Endothelial cell of umbilical vein (primary cell): Measurements from ENCODE around the gene KCNMA1. TPM values are rescaled to one million over a fixed set of nuclear protein-coding genes. Genes with fewer than 3 reads are reported as not detected.

ENCODE experiments used
- BruUV-seq: library from RNA; stranded (reverse); fragments of 400-500 nt; replicated peaks from 2 replicates; lab custom pipeline; 2021; lab: Mats Ljungman, UMichigan
- CTCF ChIA-PET: fragments of 300-600, 350-600 bp; sonication (Branson Sonifier 250); formaldehyde crosslinking; loops from one replicate; lab custom pipeline; 2021; ENCODE audit warnings: antibody characterized with exemption, inconsistent platforms; lab: Charles Lee
- POLR2A ChIA-PET: fragments of 300-600, 350-600 bp; sonication (Branson Sonifier 250); formaldehyde crosslinking; loops from one replicate; lab custom pipeline; 2021; ENCODE audit warnings: antibody characterized with exemption, inconsistent platforms; lab: Charles Lee
- DNase-seq: peaks from one replicate; pipeline ENCODE4 v3.0.0-alpha.2; 2011; ENCODE audit warnings: low read depth, low spot score
- FAIRE-seq: peaks from 2 replicates; lab custom pipeline; 2011; peaks lifted over from hg19 to GRCh38; lab: Jason Lieb, UNC
- H2AFZ ChIP-seq: 2 replicates; pipeline ENCODE4 v1.6.0; 2012; ENCODE audit warnings: low read depth, low read length, control low read depth, inconsistent platforms
- H3K27ac ChIP-seq: 2 replicates; pipeline ENCODE4 v1.5.1; 2011; ENCODE audit warnings: low read depth, mild to moderate bottlenecking, control low read depth, low read length, moderate library complexity; ENCODE audit not compliant: insufficient read depth
- H3K27me3 ChIP-seq, 2 experiments: 2 replicates each; pipeline versions ENCODE4 v1.6.0 to v1.6.1; 2011; ENCODE audit warnings: low read length in 2 of 2, mixed read lengths in 1 of 2; ENCODE audit not compliant: control insufficient read depth in 2 of 2, insufficient read depth in 2 of 2
- H3K36me3 ChIP-seq, 2 experiments: 2 replicates in 1 of 2; 3 replicates in 1 of 2; pipeline ENCODE4 v1.5.1; 2011; ENCODE audit warnings: low read length in 2 of 2, mild to moderate bottlenecking in 1 of 2, moderate library complexity in 1 of 2; ENCODE audit not compliant: control insufficient read depth in 2 of 2, insufficient read depth in 2 of 2; ENCODE audit errors: extremely low read depth in 1 of 2
- H3K4me1 ChIP-seq: 3 replicates; pipeline ENCODE4 v1.5.1; 2011; ENCODE audit warnings: mild to moderate bottlenecking, low read length; ENCODE audit not compliant: control insufficient read depth, insufficient read depth; ENCODE audit errors: extremely low read depth
- H3K4me2 ChIP-seq: 2 replicates; pipeline ENCODE4 v1.6.1; 2011; ENCODE audit warnings: low read length, control low read depth, mixed read lengths; ENCODE audit not compliant: insufficient read depth
- H3K4me3 ChIP-seq, 3 experiments: fragments of 200-600 bp in 1 of 3; sonication (generic), shearing (Covaris generic) in 1 of 3; replicated peaks in 1 of 3; 2 replicates each; pipeline ENCODE4 v1.5.1; 2011 to 2016; ENCODE audit warnings: control low read depth in 3 of 3, low read length in 3 of 3, mild to moderate bottlenecking in 2 of 3, inconsistent platforms in 1 of 3, low read depth in 1 of 3, moderate library complexity in 1 of 3; ENCODE audit not compliant: insufficient read depth in 1 of 3
- H3K79me2 ChIP-seq: 2 replicates; pipeline ENCODE4 v1.6.0; 2012; ENCODE audit warnings: low read length, inconsistent platforms; ENCODE audit not compliant: control insufficient read depth, insufficient read depth
- H3K9ac ChIP-seq: replicated peaks from 2 replicates; pipeline ENCODE3; 2011; ENCODE audit warnings: low read length, control low read depth; ENCODE audit not compliant: insufficient read depth; ENCODE audit errors: extremely low read depth
- H3K9me1 ChIP-seq: replicated peaks from 3 replicates; pipeline ENCODE4 v1.6.0; 2011; ENCODE audit warnings: mild to moderate bottlenecking, low read length; ENCODE audit not compliant: control insufficient read depth, insufficient read depth; ENCODE audit errors: extremely low read depth
- H3K9me3 ChIP-seq: replicated peaks from 2 replicates; pipeline ENCODE4 v1.5.1; 2012; ENCODE audit warnings: low read length, inconsistent platforms; ENCODE audit not compliant: control insufficient read depth, insufficient read depth
- H4K20me1 ChIP-seq: replicated peaks from 2 replicates; pipeline ENCODE3; 2011; ENCODE audit warnings: mild to moderate bottlenecking, low read length; ENCODE audit not compliant: control insufficient read depth, insufficient read depth; ENCODE audit errors: extremely low read depth
- EZH2 ChIP-seq: IDR thresholded peaks from 2 replicates; pipeline ENCODE4 v1.6.1; 2012; ENCODE audit warnings: borderline replicate concordance, low read depth, mild to moderate bottlenecking, moderate library complexity, low read length, inconsistent platforms; ENCODE audit not compliant: severe bottlenecking
- FOS ChIP-seq: IDR thresholded peaks from 2 replicates; pipeline ENCODE4 v1.6.1; 2011; ENCODE audit warnings: mild to moderate bottlenecking, low read length, moderate library complexity, borderline replicate concordance; ENCODE audit not compliant: insufficient read depth
- GATA2 ChIP-seq: IDR thresholded peaks from 2 replicates; pipeline ENCODE4 v1.7.0; 2011; ENCODE audit warnings: low read depth, mild to moderate bottlenecking, moderate library complexity, mixed read lengths, low read length; ENCODE audit not compliant: insufficient read length, insufficient read depth
- JUN ChIP-seq: IDR thresholded peaks from 2 replicates; pipeline ENCODE4 v1.6.1; 2011; ENCODE audit warnings: borderline replicate concordance, low read depth; ENCODE audit not compliant: insufficient read length, insufficient read depth
- MYC ChIP-seq: IDR thresholded peaks from one replicate; pipeline ENCODE4 v1.6.1; 2011; ENCODE audit warnings: mild to moderate bottlenecking, low read depth, low read length
- POLR2A ChIP-seq: IDR thresholded peaks from 2 replicates; pipeline ENCODE4 v1.6.1; 2012; ENCODE audit warnings: low read depth, mild to moderate bottlenecking, control low read depth, low read length
- POLR2AphosphoS5 ChIP-seq: IDR thresholded peaks from 2 replicates; pipeline ENCODE4 v1.6.1; 2012; ENCODE audit warnings: low read depth, mild to moderate bottlenecking, control low read depth, low read length, moderate library complexity; ENCODE audit not compliant: insufficient read depth
- dilution Hi-C: fragments of 300-500 bp; cut with MboI; formaldehyde crosslinking; loops from one replicate; pipeline ENCODE4 v1.15.0; 2019; ENCODE audit warnings: low sequenced_read_pairs; ENCODE audit not compliant: extremely low pct_ligation_motif_present
- intact Hi-C: fragments of 100-400 bp; cut with micrococcal nuclease; formaldehyde crosslinking; loops from one replicate; pipeline ENCODE4 v1.10.0; 2022
- polyA plus RNA-seq, 4 experiments: library from polyadenylated mRNA; depleted of rRNA in 3 of 4; stranded (reverse) in 3 of 4; unstranded in 1 of 4; fragments of >200 nt; gene quantifications; 2 replicates each; pipeline versions ENCODE4 v1.2.1 to v1.2.3, GENCODE V29; 2011 to 2012; ENCODE audit warnings: missing spikeins in 1 of 4
- total RNA-seq: library from RNA; stranded (reverse); gene quantifications from 2 replicates; pipeline ENCODE4 v1.2.3, GENCODE V29; 2021
- TF ChIP-seq, protein P1 (sequence below): IDR thresholded peaks from 2 replicates; pipeline ENCODE4 v1.6.1; 2011; ENCODE audit not compliant: insufficient read depth, insufficient read length
- TF ChIP-seq, protein P2 (sequence below), 2 donors: IDR thresholded peaks; 1 replicate in 1 of 2; 2 replicates in 1 of 2; pipeline ENCODE4 v1.5.1; 2011; ENCODE audit warnings: low read length in 2 of 2, mild to moderate bottlenecking in 2 of 2, moderate library complexity in 2 of 2, control low read depth in 1 of 2, inconsistent platforms in 1 of 2, low read depth in 1 of 2; ENCODE audit not compliant: insufficient read depth in 1 of 2; ENCODE audit errors: extremely low read depth in 1 of 2

Gene KCNMA1
- total and polyA plus RNA-seq, 2 donors (not counting 3 experiments of a cell fraction or from before 2014, with no cell fraction given) = 0.10 to 0.82 TPM

DNA sequence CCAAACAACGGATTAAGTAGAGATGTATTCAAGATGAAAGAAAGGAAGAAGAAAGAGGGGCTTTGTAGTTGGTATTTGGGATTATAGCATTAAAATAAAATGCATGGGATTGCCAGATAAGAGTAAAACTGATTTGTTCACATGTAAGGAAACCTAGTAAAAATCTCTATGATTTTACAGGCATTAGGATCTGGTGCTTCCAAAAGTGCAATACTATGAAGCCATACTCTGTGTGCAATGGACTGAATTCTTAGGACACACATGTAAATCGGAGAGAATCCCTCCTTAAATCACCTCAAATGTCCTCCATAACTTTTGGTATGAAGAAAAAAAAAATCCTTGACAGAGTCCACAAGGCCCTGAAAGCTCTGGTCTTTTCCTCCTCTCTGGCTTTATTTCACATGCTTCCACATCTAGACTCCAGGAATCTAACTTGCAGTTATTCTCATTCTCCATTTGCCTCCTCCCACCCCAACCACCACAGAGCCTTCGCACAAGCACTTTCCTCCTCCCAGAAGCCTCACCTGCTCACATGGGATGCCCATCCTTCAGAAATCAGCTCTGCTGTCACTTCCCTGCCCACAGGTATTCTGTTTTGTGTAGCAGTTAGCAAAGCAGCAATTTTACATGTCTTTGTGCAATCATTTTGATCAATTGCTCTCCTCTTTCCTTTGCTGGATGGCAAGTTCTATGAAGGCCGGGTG is 378.3 kb downstream of the KCNMA1 start:
- H3K4me3 ChIP-seq = no peak overlapping the region
- intact Hi-C loops (no loop called here), dilution Hi-C loops (no loop called here)
- no peak for DNase-seq
- no peaks in the 10 kb centered on the region for H3K36me3 ChIP-seq
- no peak overlapping the region for H3K4me2 ChIP-seq
- H3K9me1 ChIP-seq = no peaks in the 10 kb centered on the region
- H2AFZ ChIP-seq = no peak overlapping the region
- H4K20me1 ChIP-seq = no peaks in the 10 kb centered on the region
- peaks cover 0 to 2% of the 10 kb centered on the region in 2 experiments for H3K27me3 ChIP-seq
- H3K9ac ChIP-seq = no peak overlapping the region
- H3K4me1 ChIP-seq = no peaks in the 10 kb centered on the region
- no peaks in the 10 kb centered on the region for H3K79me2 ChIP-seq
- H3K9me3 ChIP-seq = no peaks in the 10 kb centered on the region
- no peak for FAIRE-seq
- no peak for TF ChIP-seq JUN
- no peak for TF ChIP-seq EZH2
- TF ChIP-seq, protein P1, sequence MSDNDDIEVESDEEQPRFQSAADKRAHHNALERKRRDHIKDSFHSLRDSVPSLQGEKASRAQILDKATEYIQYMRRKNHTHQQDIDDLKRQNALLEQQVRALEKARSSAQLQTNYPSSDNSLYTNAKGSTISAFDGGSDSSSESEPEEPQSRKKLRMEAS = no peak
- no peak for TF ChIP-seq MYC
- TF ChIP-seq, protein P2, sequence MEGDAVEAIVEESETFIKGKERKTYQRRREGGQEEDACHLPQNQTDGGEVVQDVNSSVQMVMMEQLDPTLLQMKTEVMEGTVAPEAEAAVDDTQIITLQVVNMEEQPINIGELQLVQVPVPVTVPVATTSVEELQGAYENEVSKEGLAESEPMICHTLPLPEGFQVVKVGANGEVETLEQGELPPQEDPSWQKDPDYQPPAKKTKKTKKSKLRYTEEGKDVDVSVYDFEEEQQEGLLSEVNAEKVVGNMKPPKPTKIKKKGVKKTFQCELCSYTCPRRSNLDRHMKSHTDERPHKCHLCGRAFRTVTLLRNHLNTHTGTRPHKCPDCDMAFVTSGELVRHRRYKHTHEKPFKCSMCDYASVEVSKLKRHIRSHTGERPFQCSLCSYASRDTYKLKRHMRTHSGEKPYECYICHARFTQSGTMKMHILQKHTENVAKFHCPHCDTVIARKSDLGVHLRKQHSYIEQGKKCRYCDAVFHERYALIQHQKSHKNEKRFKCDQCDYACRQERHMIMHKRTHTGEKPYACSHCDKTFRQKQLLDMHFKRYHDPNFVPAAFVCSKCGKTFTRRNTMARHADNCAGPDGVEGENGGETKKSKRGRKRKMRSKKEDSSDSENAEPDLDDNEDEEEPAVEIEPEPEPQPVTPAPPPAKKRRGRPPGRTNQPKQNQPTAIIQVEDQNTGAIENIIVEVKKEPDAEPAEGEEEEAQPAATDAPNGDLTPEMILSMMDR (IDR thresholded peaks at IDR 0.05; ENCODE audit: extremely low read depth in 1 of 2, insufficient read depth in 1 of 2, low read depth in 1 of 2, low read length in 2 of 2) = no peak
- no peak for TF ChIP-seq POLR2AphosphoS5
- no peak for TF ChIP-seq FOS
- no peak for TF ChIP-seq GATA2
- TF ChIP-seq POLR2A = no peak
- POLR2A ChIA-PET = no interaction called here
- CTCF ChIA-PET = no interaction called here
- no TSS peak for BruUV-seq
- no peak overlapping the region for H3K27ac ChIP-seq
